GM21737 (cell line): ENCODE data around the gene RAPGEF1.
"Not testable (repeated sequence)": the region's sequence is repeated elsewhere in the genome, so short reads cannot be mapped to it uniquely, and the experiment has no call there.

Source experiments
- ATAC-seq: cut with Tn5 transposase; IDR thresholded peaks from one replicate; pipeline ENCODE4 v1.9.1; 2021; ENCODE audit warnings: mild to moderate bottlenecking, moderate library complexity; ENCODE audit not compliant: unreplicated experiment

The RAPGEF1 gene

DNA sequence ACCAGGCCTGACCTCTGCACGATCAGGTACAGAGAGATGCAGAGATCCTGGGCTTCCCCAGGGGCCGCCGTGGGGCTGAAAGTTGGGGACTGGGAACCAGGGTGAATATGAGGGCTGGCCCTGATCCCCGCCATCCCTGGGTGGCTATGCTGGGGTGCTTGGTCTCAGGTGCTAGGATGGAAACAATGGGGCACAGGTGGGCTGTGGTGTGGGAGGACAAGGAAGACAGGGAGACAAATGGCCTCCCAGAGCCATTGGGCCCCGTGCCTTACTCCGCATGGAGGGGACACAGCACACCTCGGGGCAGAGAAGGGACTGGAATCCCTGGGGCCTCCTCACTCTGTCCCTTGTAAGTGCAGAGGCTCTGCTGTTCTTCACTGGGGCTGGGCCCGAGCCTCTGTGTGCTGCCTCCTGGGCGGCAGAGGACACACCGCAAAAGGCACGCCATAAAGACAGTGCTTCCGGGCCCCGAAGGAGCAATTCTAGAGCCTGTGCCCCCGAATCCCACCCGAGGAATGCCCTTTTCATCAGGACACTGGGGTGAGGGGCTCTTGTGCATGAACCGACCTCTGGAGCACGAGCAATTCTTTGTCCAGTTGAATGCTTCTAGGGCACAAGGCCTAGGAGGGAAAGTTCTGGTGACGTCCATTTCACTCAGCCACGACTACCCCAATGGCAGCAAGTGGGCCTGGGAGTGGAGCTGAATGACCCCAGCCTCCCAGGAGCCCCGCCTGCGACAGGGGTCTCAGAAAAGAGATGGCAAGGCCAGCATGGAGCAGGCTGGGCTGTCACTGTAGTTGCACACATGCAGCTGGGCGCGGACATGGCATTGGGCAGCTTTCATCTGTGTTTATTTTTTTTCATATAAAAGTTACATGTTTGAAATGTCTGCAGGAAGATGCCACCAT is 163.7 kb downstream of the RAPGEF1 start:
- no peak for ATAC-seq

GRCh38 chr9:131574730-131575640 is 164.9 kb downstream of the RAPGEF1 start:
- no peak for ATAC-seq

GRCh38 chr9:131567910-131568309 is 172.0 kb downstream of the RAPGEF1 start:
- no peak for ATAC-seq

DNA sequence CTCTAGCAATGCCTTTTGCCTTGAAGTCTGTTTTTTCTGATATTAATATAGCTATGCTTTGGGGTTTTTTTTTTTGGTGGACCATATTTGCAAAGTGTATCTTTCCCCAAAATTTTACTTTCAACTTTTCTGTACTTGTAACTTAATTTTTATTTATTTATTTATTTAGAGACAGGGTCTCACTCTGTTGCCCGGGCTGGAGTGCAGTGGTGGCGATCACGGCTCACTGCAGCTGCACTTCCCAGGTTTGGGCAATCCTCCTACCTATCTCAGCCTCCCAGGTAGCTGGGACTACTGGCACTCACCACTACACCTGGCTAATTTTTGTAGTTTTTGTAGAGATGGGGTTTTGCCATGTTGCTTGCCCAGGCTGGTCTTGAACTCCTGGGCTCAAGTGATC is 173.7 kb downstream of the RAPGEF1 start:
- ATAC-seq = no peak

GRCh38 chr9:131565369-131565768 is 174.5 kb downstream of the RAPGEF1 start:
- ATAC-seq = no peak

DNA sequence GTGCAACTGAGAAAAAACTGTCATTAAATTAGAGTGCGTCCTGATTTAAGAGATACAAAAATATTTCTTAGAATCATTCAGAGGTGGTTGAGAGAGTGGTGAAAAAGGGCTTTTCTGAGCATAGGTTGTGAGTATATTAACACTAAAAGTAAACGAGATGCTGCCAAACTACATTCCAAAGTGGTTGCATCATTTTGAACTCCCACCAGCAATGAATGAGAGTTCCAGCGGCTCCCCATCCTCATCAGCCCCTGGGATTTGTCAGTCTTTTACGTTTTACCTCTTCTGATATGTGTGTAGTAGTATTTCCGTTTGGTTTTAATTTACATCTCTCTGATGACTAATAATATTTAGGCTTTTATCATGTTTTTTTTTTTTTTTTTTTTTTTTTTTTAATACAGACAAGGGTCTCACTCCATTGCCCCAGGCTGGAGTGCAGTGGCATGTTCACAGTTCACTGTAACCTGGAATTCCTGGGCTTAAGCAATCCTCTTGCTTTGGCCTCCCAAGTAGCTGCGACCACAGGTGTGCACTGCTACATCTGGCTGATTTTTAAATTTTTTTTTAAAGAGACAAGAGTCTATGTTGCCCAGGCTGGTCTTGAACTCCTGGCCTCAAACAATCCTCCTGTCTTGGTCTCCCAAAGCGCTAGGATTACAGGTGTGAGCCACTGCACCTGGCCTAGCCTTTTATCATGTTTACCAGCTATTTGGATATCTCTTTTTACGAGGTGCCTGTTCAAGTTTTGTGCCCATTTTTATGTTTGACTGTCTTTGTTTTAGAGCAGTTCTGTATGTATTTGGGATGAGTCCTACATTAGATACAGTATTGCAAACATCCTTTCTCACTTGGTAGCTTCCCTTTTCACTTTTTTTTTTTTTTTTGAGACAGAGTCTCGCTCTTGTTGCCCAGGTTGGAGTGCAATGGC is 177.6 kb downstream of the RAPGEF1 start:
- no peak for ATAC-seq

GRCh38 chr9:131559421-131560000 is 180.4 kb downstream of the RAPGEF1 start:
- no peak for ATAC-seq

GRCh38 chr9:131557855-131558548 is 181.9 kb downstream of the RAPGEF1 start:
- ATAC-seq = no peak

GRCh38 chr9:131555841-131556673 is 183.8 kb downstream of the RAPGEF1 start:
- ATAC-seq = no peak

- ATAC-seq = no peak
These were observed 185.0 kb downstream of the RAPGEF1 start for GRCh38 chr9:131554843-131555351.

DNA sequence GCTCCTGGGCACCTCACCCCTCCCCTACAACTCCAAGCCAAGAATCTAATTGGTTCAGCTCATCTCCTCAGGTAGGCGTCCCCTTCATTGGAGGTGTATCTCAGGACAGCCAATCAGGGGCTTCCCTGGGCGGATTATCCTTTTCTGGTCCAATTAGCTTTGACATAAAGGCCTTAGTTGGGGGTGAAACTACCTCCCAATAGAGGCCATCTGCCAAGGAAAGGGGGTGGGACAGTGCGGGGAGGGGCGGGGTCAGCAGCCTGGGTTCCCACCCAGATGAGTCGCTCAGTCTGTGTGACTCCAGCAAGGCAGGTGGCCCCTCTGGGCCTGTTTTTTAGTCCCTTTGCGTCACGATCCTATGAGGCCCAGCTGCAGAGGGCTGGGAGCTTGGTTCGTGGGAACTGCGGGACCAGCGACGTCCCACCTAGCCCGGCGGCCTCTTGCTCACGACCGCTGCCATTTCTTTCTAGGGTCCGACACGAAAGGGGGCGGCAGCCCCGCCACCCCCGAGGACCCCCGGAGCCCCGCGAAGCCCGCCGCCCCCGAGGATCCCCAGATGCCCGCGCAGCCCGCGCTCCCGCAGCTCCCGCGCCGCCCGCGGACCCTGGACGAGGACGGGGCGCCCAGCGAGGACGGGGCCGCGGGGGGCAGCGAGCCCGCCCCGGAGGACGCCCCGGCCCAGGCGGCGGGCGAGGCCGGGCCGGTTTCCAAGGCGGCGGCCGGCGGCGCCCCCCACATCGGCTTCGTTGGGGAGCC is 185.6 kb downstream of the RAPGEF1 start:
- ATAC-seq = no peak

- no peak for ATAC-seq
These were observed 187.8 kb downstream of the RAPGEF1 start for GRCh38 chr9:131552030-131552429.

- not testable (repeated sequence) for ATAC-seq
These were observed 189.4 kb downstream of the RAPGEF1 start for GRCh38 chr9:131550465-131550864.

DNA sequence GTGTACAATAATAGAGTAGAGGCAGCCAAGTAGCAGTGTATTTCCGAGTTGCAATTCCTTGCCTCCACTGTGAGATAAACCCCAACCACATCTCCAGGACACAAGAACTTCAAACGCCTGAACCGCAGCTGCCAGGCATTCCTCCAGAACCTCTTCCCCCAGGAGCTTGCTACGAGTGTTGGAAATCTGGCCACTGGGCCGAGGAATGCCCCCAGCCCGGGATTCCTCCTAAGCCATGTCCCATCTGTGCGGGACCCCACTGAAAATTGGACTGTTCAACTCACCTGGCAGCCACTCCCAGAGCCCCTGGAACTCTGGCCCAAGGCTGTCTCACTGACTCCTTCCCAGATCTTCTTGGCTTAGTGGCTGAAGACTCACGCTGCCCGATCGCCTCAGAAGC is 190.7 kb downstream of the RAPGEF1 start:
- not testable (repeated sequence) for ATAC-seq

GRCh38 chr9:131546336-131547084 is 193.4 kb downstream of the RAPGEF1 start:
- ATAC-seq = no peak

- ATAC-seq = no peak
These were observed 194.0 kb downstream of the RAPGEF1 start for GRCh38 chr9:131545786-131546335.
